Pancreas (tissue), 10 donors: ENCODE data around the gene SCLY. TPM values are rescaled to one million over a fixed set of nuclear protein-coding genes. Genes with fewer than 3 reads are reported as not detected.
A peak's percentile ranks its signal among the peaks of the same experiment; 100 is the strongest.

Experiments used
- ATAC-seq, 4 donors: fragments of 200-7000 bp; cut with Tn5 transposase; one replicate each; pipeline versions ENCODE4 v1.8.0 to v1.9.1; 2020; ENCODE audit warnings: mild to moderate bottlenecking in 4 of 4, moderate library complexity in 4 of 4
- DNase-seq, 6 donors: peaks; one replicate each; pipeline ENCODE4 v3.0.0-alpha.2; 2020
- FAIRE-seq: peaks from 2 replicates; lab custom pipeline; 2012; peaks lifted over from hg19 to GRCh38; lab: Jason Lieb, UNC
- H3K27ac ChIP-seq, 4 donors: fragments of 200-600 bp; sonication (generic); 1 replicate in 3 of 4; 2 replicates in 1 of 4; pipeline versions ENCODE4 v1.5.0 to v1.8.0; 2020
- H3K27me3 ChIP-seq, 4 donors: fragments of 200-600 bp; one replicate each; pipeline ENCODE4 v1.8.0; 2021
- H3K36me3 ChIP-seq, 3 donors: fragments of 200-600 bp; sonication (generic) in 1 of 3; one replicate each; pipeline versions ENCODE4 v1.5.0 to v1.8.0; 2020 to 2021
- H3K4me1 ChIP-seq, 3 donors: fragments of 200-600 bp; one replicate each; pipeline ENCODE4 v1.8.0; 2021
- H3K4me3 ChIP-seq, 4 donors: fragments of 200-600 bp; sonication (generic) in 2 of 4; one replicate each; pipeline versions ENCODE4 v1.5.0 to v1.8.0; 2020 to 2021
- H3K9me3 ChIP-seq, 4 donors: fragments of 200-600 bp; one replicate each; pipeline ENCODE4 v1.8.0; 2021
- CTCF ChIP-seq, 4 donors: fragments of 200-600 bp; sonication (generic) in 3 of 4; IDR thresholded peaks; one replicate each; pipeline versions ENCODE4 v1.5.0 to v1.8.0; 2021; ENCODE audit warnings: antibody characterized with exemption in 4 of 4
- WGBS, 2 donors: extraction: QIAGEN DNeasy Blood & Tissue Kit; methylation state at CpG; one replicate each; pipeline ENCODE4 v1.1.7; 2013; 5-methylcytosine and 5-hydroxymethylcytosine counted together
- intact Hi-C, 3 donors: fragments of 100-400 bp; cut with DNase I; formaldehyde crosslinking; loops; one replicate each; pipeline versions ENCODE4 v1.11.1 to v1.14.2; 2022
- polyA plus RNA-seq, 2 donors: library from polyadenylated mRNA; stranded (reverse); fragments of 200-250 nt; gene quantifications; one replicate each; pipeline ENCODE4 v1.2.3, GENCODE V29; 2013
- total RNA-seq, 6 donors: library from RNA; stranded (reverse); fragmentation: NEBNext Ultra II Directional in 4 of 6; extraction: Animal tissue kit (Norgen Biotek cat#: 25700) in 4 of 6; gene quantifications; one replicate each; pipeline versions ENCODE4 v1.2.1 to v1.2.4, GENCODE V29; 2021 to 2023
- donor health status: healthy with polysubstance abuse.
- donor health status: DM: no; HTN: no; CAD: no; lungs with moderate emphysema.
- donor health status: DM: no; HTN: no; CAD: no.
- donor health status: control.
- donor health status: control.
- donor health status: Bipolar disorder and iron deficiency.
- donor health status: DM: yes; HTN: yes; CAD: no.
- donor health status: DM: no; HTN: no; CAD: no.
- donor health status: DM: no; HTN: no; CAD: no.
- donor health status: DM: yes; HTN: yes; CAD: no.

SCLY gene
- total and polyA plus RNA-seq, 8 donors, result 13.8 to 33.5 (median 22.3) TPM

DNA sequence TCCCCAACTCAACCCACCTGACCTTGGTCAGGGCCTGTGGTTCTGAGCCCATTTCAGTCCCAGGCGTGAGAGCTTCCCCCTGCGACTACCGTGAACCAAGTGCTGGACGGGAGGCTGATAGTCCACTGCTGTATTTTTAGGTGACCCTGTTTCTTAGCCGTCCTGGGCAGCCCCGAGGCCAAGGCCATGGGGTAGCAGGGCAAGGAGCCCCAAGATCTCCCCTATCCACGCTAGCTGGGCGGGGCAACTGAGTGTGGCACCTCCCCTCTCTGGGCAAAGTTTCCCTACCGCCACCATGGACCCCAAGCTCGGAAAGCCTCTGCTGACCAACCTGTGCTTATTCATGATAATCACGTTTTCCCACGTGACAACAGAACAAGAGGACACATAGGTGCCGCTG is 77.1 kb downstream of the SCLY start:
- WGBS, 2 donors, result 92 to 94% methylated on average over 13 of the region's 13 CpGs
- FAIRE-seq, result no peak

DNA sequence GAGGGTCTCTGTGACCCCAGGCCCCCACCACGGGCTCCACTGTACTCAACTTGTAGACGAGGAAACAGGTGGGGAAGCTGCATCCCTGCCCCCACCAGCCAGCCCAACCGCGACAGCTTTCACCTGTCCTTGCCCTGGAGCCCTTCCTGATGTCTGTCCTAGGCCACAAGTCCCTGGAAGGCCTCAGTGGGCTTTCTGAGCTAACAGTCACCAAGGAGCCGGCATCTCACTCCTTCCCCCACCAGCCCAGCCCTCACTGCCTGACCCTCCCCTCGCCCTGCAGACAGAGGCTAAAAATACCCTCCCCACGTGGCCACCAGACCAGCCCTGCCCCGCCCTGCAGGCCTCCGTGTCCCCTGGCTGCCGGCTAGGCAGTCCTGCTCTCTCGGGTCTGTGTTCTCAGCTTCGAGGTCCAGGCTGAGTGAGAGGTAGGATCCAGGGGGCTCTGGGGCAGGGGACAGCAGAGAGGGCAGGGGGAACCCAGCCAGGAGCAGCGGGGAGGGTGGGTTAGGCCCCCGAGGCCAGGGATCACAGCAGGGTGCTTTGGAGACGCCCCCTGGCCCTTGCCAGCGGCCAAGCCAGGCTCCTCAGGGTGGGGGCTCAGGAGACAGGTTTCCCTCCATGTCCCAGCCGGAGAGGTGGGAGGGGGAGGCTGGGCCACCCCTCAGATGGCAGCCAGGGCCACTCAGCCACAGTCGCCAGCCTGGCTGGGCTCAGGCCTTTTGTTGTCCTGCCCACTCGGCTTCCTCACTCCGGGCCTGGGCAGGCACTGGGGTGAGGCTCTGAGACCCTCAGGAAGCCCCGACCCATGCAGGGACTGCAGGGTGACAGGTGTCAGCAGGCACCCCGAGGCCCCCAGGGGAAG is 77.8 kb downstream of the SCLY start, which contains the start of gene KLHL30:
KLHL30 (plus strand) TSS at position 338 of the 865 bp plus-strand sequence. CDS start 2,087 bp downstream, outside the sequence.
- H3K4me3 ChIP-seq, result no peak within 1 kb of the TSS
- DNase-seq, result peak in 1 of 6 donors; percentile 60
- H3K9me3 ChIP-seq, result no peaks in the 10 kb centered on the region
- TF ChIP-seq CTCF (IDR thresholded peaks at IDR 0.05), result no peak
- H3K36me3 ChIP-seq, result no peaks in the 10 kb centered on the region
- FAIRE-seq, result no peak
- intact Hi-C loops, result no loop called here
- no peaks in the 10 kb centered on the region for H3K4me1 ChIP-seq
- 79 to 80% methylated on average over 20 to 22 of the region's 22 CpGs for WGBS, 2 donors
- H3K27me3 ChIP-seq, result no peaks in the 10 kb centered on the region
- ATAC-seq, result no peak
- H3K27ac ChIP-seq, result no peak within 1 kb of the TSS

More for the DNA sequence above, 77.1 kb downstream of the SCLY start:
- Histone ChIP-seq H3K36me3 (no peaks in the 10 kb centered on the region), H3K9me3 (no peaks in the 10 kb centered on the region), H3K4me1 (no peaks in the 10 kb centered on the region), H3K4me3 (no peak overlapping the region), H3K27ac (no peak overlapping the region), H3K27me3 (no peaks in the 10 kb centered on the region)
- no peak for TF ChIP-seq CTCF (IDR thresholded peaks at IDR 0.05)
- intact Hi-C loops, result no loop called here
- peak in 1 of 6 donors; percentile 17 for DNase-seq
- no peak for ATAC-seq

DNA sequence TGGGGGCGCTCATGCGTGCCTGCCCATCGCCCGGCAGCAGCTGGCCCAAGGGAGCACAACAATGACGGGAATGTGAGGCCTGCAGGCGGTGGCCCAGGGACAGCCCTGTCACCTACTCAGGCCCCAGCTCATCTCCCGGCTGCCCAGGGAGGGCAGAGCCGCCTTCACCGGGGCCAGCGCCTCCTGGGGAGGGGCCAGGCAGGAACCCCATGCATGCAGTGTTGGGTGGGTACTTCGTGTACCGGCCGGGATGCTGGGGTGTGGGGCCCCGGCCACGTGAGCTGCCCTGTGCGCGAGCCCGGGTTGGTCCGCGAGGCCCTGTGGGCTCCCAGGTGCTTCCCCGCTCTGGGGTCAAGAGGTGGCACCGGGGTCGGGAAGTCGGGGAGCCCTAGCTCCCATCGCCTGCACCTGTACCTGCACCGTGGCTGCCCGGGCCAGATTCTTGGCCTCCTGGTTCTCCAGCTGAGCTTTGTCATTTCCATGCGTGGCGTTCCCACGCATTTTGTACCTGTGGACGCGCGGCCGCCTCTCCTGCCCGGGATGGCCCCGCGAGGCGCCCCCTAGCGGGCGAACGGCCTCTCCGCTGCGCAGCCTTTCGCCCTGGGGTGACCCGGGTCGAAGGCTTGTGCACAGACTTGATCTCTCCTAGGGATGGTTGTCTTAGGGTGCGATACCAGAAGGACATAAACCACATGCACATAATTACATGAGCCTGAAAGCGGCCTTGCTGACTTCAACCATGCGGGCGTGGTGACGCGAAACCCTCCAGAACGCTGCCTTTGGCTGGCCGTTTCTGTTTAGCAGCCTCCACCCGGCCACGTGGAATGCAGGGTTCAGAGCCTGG is 78.6 kb downstream of the SCLY start:
- peak in 2 of 4 donors; percentile 45 to 68 for ATAC-seq
- Histone ChIP-seq H3K27me3 (no peaks in the 10 kb centered on the region), H3K9me3 (no peaks in the 10 kb centered on the region), H3K4me1 (no peaks in the 10 kb centered on the region), H3K36me3 (no peaks in the 10 kb centered on the region), H3K4me3 (no peak overlapping the region), H3K27ac (no peak overlapping the region)
- peak in 3 of 6 donors; percentile 21 to 80 (median 67) for DNase-seq
- WGBS, 2 donors, result 53 to 58% methylated on average over 52 to 56 of the region's 56 CpGs
- intact Hi-C loops, result no loop called here
- TF ChIP-seq CTCF (IDR thresholded peaks at IDR 0.05), result peak; percentile 50 to 69 (median 54)
- FAIRE-seq, result no peak

DNA sequence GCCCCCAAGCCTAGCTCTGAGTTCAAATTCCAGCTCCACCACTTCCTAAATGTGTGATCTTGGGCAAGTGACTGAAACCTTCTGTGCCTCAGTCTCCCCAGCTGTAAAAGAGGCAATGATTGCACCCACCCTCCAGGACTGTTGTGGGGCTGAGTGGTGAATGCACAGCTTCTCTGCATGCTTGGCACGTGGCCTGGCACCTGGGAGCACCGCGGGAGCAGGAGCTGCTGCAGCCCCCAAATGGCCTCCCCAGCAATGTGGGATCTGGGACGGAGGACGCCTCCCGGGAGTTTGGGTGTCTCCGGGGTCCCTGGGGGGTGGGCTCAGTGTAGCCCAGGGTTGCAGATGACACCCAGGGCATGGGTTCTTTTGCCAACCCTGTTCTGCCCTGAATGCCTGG is 79.2 kb downstream of the SCLY start:
- Histone ChIP-seq H3K9me3 (no peaks in the 10 kb centered on the region), H3K27ac (no peak overlapping the region), H3K27me3 (no peaks in the 10 kb centered on the region), H3K36me3 (no peaks in the 10 kb centered on the region), H3K4me1 (no peaks in the 10 kb centered on the region), H3K4me3 (no peak overlapping the region)
- no peak for TF ChIP-seq CTCF (IDR thresholded peaks at IDR 0.05)
- FAIRE-seq (no peak), ATAC-seq (no peak), DNase-seq (peak in 1 of 6 donors; percentile 54)
- WGBS, 2 donors, result 77 to 83% methylated on average over 7 of the region's 7 CpGs
- intact Hi-C loops, result no loop called here
